Fibroblast of mammary gland (primary cell): ENCODE results near the gene LMAN1.

ENCODE experiments used
- DNase-seq: peaks from one replicate; pipeline ENCODE4 v3.0.0-alpha.2; 2010; ENCODE audit warnings: low read depth
- H3K4me3 ChIP-seq: 2 replicates; pipeline ENCODE4 v1.5.1; 2011; ENCODE audit warnings: low read depth, mild to moderate bottlenecking, low read length, moderate library complexity; ENCODE audit not compliant: control insufficient read depth
- CTCF ChIP-seq: conservative IDR thresholded peaks from 2 replicates; pipeline ENCODE4 v1.5.1; 2011; ENCODE audit warnings: low read depth, low read length, inconsistent platforms; ENCODE audit not compliant: control insufficient read depth, insufficient read depth

Gene LMAN1

GRCh38 chr18:59308938-59309260 is 50.2 kb downstream of the LMAN1 start:
- no peak for DNase-seq
- TF ChIP-seq CTCF = no peak
- H3K4me3 ChIP-seq = peak overlapping the region; percentile 28

- peak overlapping the region; percentile 28 for H3K4me3 ChIP-seq
- DNase-seq = peak; percentile 55
- no peak for TF ChIP-seq CTCF
These were observed 50.7 kb downstream of the LMAN1 start for GRCh38 chr18:59308248-59308937.

GRCh38 chr18:59306640-59307039 is 52.4 kb downstream of the LMAN1 start:
- DNase-seq = no peak
- no peak for TF ChIP-seq CTCF
- H3K4me3 ChIP-seq = no peak overlapping the region

GRCh38 chr18:59305295-59305694 is 53.8 kb downstream of the LMAN1 start:
- TF ChIP-seq CTCF = no peak
- no peak overlapping the region for H3K4me3 ChIP-seq
- no peak for DNase-seq

- TF ChIP-seq CTCF = no peak
- H3K4me3 ChIP-seq = no peak overlapping the region
- DNase-seq = no peak
These were observed 55.3 kb downstream of the LMAN1 start for GRCh38 chr18:59303656-59304195.

GRCh38 chr18:59303006-59303405 is 56.1 kb downstream of the LMAN1 start:
- no peak overlapping the region for H3K4me3 ChIP-seq
- DNase-seq = no peak
- no peak for TF ChIP-seq CTCF
